GM21723 (cell line): ENCODE measurements around the gene ATAD2B.

Source experiments
- ATAC-seq: cut with Tn5 transposase; IDR thresholded peaks from one replicate; pipeline ENCODE4 v1.9.1; 2021; ENCODE audit warnings: mild to moderate bottlenecking, moderate library complexity; ENCODE audit not compliant: unreplicated experiment

ATAD2B gene

GRCh38 chr2:23838996-23839395 lies 87.9 kb downstream of the ATAD2B start:
- ATAC-seq, result no peak

DNA sequence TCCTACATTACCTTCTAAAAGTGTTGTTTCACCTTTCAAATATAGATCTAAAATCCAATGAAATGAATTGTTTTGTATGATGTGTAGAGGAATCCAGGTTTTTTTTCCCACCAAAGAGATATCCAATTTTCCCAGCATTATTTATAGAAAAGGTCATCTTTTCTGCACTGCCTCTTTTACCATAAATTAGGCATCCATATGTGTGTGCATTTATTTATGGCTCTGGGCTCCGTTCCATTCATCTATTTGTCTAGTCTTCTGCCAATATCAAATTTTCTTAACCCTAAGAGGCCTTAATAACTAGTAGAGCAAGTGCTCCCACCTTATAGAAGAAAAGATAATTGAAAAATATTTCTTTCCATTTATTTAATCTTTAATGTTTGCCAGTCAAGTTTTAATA lies 88.3 kb downstream of the ATAD2B start:
- no peak for ATAC-seq

DNA sequence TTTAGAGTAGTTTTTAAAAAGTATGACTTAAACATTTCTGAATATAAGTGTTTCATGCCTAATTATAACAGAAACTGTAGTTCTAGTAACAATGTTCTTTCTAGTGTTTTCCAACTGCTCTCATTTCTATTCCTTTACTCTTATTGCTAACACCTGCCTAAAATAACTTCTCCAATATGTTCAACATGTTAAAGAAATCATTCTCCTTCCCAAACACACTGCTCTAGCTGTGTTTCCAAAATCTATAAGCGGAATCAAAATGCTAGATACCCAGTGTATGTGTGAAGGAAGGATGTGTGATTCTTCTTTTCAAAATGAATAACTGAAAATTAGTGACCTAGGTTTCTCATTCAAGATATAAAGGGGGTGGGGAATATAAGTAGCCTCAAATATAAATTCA lies 89.1 kb downstream of the ATAD2B start:
- ATAC-seq, result no peak

DNA sequence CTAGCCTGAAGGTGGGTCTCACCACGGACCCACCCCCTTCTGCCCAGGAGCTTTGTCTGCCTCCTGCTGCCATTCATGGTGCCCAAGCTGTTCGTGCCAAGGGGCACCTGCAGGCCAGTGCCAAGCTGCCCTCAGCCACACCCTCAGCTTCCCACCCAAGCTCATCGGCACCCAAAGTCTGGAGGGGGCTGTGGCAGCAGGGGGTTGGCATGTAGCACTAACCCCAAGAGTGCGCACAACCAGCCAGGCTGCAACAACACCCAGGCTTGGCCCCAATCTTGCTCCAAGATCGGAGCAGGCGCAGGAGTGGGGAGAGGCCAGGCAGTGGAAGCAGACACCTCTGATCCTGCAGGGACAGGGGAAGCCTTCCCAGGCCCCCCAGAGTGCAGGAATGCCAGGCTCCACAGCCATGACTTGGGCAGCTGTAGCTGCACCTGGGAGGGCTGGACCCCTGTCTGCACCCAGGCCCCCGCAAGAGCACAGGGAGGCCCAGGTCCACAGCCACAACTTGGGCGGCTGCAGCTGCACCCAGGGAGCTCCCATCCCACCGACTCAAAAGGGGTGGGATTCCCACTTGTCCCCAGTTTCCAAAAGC lies 89.9 kb downstream of the ATAD2B start:
- no peak for ATAC-seq

GRCh38 chr2:23836505-23836904 lies 90.4 kb downstream of the ATAD2B start:
- ATAC-seq, result no peak

DNA sequence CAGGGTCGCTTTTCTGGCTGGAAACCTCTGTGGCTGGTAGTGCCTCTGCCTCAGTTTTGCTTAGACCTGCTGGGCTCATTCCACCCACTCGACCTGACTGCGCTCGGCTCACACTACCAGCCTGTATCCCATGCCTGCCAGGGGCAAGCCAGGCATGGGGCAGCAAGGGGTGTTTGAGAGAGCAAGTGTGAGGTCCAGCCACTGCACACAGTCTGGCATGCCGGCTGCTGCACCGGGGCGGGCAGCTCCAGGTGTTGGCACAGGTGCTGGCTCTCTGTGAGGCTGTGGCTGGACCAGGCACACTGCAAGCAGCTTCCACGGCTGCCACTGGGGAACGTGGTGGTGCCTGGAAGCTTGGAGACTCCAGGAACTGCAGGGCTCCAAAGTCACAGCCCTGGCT lies 90.9 kb downstream of the ATAD2B start:
- ATAC-seq, result no peak

- no peak for ATAC-seq
Measured at GRCh38 chr2:23835423-23835822, 91.5 kb downstream of the ATAD2B start.

DNA sequence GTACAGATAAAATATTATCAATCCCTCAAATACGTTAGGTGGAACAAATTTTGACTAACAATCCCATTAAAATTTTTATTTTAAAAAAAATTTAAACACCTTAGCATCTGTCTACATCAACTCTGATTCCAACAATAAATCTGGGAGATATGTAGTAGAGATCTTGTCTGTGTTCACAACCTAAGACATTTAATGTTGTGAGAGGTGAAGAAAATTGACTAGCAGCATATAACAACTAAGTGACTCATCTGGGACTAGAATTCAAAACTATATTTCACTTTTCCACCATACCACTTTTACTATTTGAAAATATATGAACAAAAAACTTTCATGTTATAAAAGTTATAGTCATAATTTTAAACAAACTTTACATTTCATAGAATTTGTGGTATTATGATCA lies 97.9 kb downstream of the ATAD2B start:
- no peak for ATAC-seq

- ATAC-seq, result no peak
Measured at GRCh38 chr2:23828256-23828980, 98.5 kb downstream of the ATAD2B start.

GRCh38 chr2:23827287-23827686 lies 99.6 kb downstream of the ATAD2B start:
- no peak for ATAC-seq

DNA sequence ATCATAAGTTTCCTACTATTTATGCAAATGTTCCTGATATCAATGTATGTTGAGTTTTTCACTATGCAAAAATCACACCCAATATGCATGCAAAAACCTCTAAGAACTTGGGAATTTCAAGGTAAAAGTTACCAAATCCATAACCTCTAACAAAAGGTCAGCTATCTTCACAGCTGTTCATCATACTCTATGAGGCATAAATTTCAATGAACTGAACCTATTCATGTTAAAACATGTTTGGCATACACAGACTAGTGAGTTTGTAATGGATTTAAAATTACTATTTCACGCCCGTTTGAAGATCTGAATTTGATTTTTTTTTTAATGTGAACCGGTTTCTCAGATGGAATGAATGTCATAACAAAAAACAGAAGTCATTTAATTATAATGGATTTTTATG lies 100.2 kb downstream of the ATAD2B start:
- ATAC-seq, result no peak

DNA sequence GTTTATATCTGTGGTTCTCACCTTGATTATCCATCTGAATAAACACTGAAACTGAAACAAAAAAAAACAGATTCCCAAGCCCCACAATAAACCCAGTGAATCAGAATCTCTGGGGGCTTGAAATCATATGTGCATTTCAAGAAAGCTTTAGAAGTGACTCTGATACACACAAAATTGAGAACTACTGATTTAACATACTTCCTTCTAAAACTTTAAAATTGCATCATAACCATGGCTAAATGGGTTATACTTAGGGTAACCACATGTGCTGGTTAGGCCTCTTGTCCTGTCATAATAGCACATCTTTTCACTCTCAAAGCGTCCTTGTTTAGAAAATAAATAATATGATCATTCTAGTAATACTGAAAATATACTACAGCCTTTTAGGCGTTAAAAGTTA lies 100.9 kb downstream of the ATAD2B start:
- no peak for ATAC-seq

- ATAC-seq, result peak; percentile 60
Measured at GRCh38 chr2:23824777-23825212, 102.1 kb downstream of the ATAD2B start.

DNA sequence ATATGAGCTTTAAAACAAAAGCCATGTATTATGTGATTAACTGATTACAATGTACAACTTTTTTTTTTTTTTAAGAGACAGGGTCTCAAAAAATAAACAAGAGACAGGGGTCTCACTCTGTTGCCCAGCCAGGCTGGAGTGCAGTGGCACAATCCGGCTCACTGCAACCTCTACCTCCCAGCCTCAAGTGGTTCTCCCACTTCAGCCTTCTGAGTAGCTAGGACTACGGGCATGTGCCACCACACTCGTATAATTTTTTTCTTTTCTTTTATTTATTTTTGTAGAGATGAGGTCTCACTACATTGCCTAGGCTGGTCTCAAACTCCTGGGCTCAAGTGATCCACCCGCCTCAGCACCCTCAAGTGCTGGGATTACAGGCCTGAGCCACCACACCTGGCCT lies 103.1 kb downstream of the ATAD2B start:
- no peak for ATAC-seq

DNA sequence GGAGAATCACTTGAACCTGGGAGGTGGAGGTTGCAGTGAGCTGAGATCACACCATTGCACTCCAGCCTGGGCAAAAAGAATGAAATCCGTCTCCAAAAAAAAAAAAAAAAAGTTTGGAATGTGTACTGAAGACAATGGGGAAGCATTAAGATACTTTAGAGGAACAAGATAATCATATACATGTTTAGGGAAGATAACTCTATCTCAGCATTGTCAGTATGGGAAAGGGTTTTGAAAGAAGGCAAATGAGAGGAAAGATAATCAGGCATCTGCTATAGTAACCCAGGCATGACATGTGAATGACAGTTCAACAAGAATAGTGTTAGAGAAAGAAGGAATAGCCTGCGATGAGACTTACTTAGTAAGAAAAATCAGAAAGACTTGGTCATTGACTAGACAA lies 112.0 kb downstream of the ATAD2B start:
- ATAC-seq, result no peak

GRCh38 chr2:23813438-23813837 lies 113.5 kb downstream of the ATAD2B start:
- no peak for ATAC-seq

DNA sequence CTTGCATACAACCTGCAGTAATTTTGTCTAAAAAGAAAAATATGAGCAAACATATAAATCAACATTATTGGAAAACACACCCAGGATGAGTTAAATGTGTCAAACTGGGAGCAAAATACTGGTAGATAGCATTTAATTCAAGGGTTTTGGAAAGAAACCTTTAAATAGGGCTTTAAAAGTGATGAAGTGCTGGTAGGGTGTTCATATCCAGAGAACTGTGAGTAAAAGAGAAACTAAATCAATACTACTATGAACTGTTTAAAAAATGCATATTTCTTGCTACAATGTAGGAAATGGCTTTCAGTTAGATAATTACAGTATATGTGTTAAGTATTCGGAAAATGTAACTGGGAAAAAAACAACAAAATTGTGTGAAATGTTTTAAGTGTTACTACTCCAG lies 117.8 kb downstream of the ATAD2B start:
- ATAC-seq, result no peak

DNA sequence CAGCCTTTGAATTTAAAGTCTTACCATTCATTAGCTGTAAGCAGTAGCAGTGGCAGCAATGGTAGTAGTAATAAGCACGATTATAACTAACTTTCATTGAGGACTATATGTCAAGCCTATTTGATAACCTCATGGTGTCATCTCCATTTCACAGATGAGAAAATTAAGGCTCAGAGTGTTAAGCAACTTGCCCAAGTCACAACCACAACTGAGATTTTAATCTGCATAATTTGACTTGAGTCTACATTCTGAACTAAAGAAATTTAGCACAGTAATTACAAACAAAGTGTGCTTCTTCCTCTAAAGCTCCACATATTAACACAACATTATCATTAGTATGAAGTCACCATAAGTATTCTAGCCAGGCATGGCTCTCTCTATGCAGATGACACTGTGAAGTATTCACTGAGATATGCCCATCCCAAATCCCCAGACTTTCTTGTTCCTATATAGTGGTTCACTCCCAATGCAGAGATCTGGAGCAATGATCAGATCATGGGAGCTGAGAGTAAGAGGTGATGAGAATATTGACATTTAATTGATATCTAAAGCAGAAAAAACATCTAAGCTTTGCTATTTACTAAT lies 120.2 kb downstream of the ATAD2B start:
- no peak for ATAC-seq

DNA sequence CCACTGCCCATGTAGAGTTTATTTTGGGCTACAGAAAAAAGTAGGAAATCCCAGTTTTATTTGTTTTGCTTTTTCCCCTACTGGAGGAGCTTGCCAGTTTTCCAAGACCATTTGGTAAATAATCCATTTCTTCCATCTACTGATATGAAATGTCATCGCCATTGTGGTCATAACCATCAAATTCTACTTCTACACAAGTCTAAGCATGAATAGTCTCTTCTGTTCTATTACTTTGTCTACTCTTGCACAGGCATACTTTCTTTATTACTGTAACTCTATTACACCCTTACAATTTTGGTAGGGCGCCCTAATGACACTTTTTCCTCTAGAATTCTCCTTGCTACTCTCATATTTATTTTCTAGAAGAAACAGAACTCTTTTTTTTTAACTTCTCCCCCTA lies 120.7 kb downstream of the ATAD2B start:
- ATAC-seq, result no peak

GRCh38 chr2:23803965-23804542 lies 122.9 kb downstream of the ATAD2B start:
- ATAC-seq, result no peak

DNA sequence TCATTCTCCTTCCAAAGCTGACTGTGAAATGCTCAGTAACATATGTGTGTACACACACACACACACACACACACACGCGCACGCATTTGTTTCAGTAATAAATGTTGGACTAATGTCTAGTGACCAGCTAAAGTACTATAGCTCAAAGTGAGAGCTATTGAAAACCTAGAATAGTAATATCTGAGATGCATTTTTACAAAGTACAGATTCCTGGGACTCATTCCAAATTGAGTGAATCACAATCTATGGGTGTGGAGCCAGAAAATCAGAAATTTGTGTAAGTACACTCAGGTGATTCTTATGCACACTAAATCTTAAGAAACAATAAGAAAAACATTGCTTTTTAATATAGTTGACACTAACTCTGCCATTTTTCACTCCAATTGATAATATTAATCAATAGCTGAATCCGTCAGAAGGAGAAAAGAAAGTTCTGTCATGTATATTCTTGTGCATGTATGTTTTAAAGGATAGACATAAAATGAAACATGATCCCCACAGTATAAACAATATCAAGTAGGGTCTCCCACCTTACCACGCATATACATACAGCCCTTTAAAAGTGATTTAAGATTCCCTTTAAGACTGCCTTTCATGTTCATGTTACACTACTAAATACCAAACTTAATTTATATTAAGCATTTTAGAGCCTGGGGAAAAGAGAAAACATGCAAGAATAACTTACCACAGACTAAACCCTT lies 123.5 kb downstream of the ATAD2B start:
- ATAC-seq, result no peak

GRCh38 chr2:23801396-23801795 lies 125.5 kb downstream of the ATAD2B start:
- ATAC-seq, result no peak
